SU-DHL-6 (cell line): ENCODE results near the gene TLR10.

Experiments
- H2AFZ ChIP-seq: fragments of 200-600 bp; sonication (generic); 2 replicates; pipeline ENCODE4 v1.6.1; 2014; ENCODE audit warnings: low read depth, mild to moderate bottlenecking, moderate library complexity, mixed read lengths, antibody characterized with exemption, low read length; ENCODE audit not compliant: severe bottlenecking
- H3F3A ChIP-seq: fragments of 200-600 bp; shearing (Covaris generic); 2 replicates; pipeline ENCODE4 v1.6.0; 2016; ENCODE audit warnings: antibody characterized with exemption, mild to moderate bottlenecking; ENCODE audit not compliant: insufficient read depth
- H3K27ac ChIP-seq: fragments of 200-600 bp; sonication (generic); 2 replicates; pipeline ENCODE4 v1.5.1; 2016; ENCODE audit warnings: low read depth, mild to moderate bottlenecking, low read length, moderate library complexity, mixed read lengths
- H3K27me3 ChIP-seq: fragments of 200-600 bp; sonication (generic), shearing (Covaris generic); 2 replicates; pipeline ENCODE4 v1.6.0; 2014; ENCODE audit warnings: mild to moderate bottlenecking, low read length
- H3K36me3 ChIP-seq: fragments of 200-600 bp; sonication (generic); 2 replicates; pipeline ENCODE4 v1.6.1; 2014; ENCODE audit warnings: mild to moderate bottlenecking, low read length, mixed read lengths
- H3K4me2 ChIP-seq: fragments of 300-600, 200-600 bp; shearing (Covaris generic), sonication (generic); 2 replicates; pipeline ENCODE4 v1.6.0; 2014; ENCODE audit warnings: low read length, low read depth, mild to moderate bottlenecking; ENCODE audit not compliant: poor library complexity, severe bottlenecking
- H3K4me3 ChIP-seq: fragments of 200-600 bp; sonication (generic); 2 replicates; pipeline ENCODE4 v1.5.1; 2014; ENCODE audit warnings: antibody characterized with exemption, low read length, mild to moderate bottlenecking, mixed read lengths; ENCODE audit not compliant: insufficient read depth, poor library complexity, severe bottlenecking
- H3K79me2 ChIP-seq: fragments of 200-600 bp; sonication (generic); 2 replicates; pipeline ENCODE4 v1.6.1; 2014; ENCODE audit warnings: mild to moderate bottlenecking, low read length, moderate library complexity; ENCODE audit not compliant: insufficient read depth
- H3K9ac ChIP-seq: fragments of 200-600 bp; sonication (generic); 2 replicates; pipeline ENCODE4 v1.7.0; 2014; ENCODE audit warnings: mild to moderate bottlenecking, low read length
- H3K9me2 ChIP-seq: fragments of 200-600 bp; sonication (generic); replicated peaks from 2 replicates; pipeline ENCODE4 v1.6.1; 2014; ENCODE audit warnings: low read length; ENCODE audit not compliant: insufficient read depth
- H3K9me3 ChIP-seq: fragments of 200-600 bp; sonication (generic); 2 replicates; pipeline ENCODE4 v1.6.1; 2014; ENCODE audit warnings: low read length, mixed read lengths; ENCODE audit not compliant: insufficient read depth
- H4K20me1 ChIP-seq: fragments of 200-600 bp; sonication (generic); 2 replicates; pipeline ENCODE4 v1.6.1; 2014; ENCODE audit warnings: low read depth, mild to moderate bottlenecking, antibody characterized with exemption, low read length, moderate library complexity, mixed read lengths
- EZH2phosphoT487 ChIP-seq: fragments of 200-600 bp; sonication (generic), shearing (Covaris generic); conservative IDR thresholded peaks from 2 replicates; pipeline ENCODE4 v1.6.1; 2018; ENCODE audit warnings: mild to moderate bottlenecking, antibody characterized with exemption, low read length, moderate library complexity, mixed read lengths
- TF ChIP-seq, protein P1 (sequence below): fragments of 200-600 bp; sonication (generic); IDR thresholded peaks from one replicate; pipeline ENCODE4 v1.5.1; 2017; ENCODE audit warnings: antibody characterized with exemption, mild to moderate bottlenecking, low read length, moderate library complexity; ENCODE audit not compliant: insufficient read depth, poor library complexity, severe bottlenecking

Gene TLR10

DNA sequence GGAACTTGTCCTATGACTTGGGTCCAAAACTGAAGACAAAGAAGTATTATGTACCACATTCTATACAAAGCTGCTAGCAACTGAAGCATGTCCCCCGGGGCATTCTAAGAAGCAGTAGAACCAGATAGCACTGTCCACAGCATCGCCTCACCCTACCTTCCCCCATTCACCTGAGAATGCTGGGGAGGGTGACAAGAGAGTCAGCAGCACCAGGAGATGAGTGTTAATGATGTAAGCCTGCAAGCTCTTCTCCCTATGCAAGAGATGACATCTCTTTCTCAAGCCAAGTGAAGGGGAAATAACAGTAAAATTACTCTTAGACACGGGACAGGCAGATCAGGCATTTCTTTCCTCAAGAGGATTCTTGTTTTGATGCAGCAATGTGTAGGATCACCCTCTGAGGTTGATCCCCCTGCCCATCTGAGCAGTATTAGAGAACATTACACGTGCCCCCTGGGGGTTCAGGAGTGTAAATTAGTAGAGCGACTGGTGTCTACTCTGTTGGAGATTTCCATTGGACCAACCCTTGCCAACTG, 35.7 kb upstream of the TLR10 start:
- Histone ChIP-seq H2AFZ (no peak overlapping the region), H3F3A (peaks cover 17% of the 10 kb centered on the region), H3K27ac (peak overlapping the region; percentile 35; the same call in 1 of the 2 replicates), H4K20me1 (no peaks in the 10 kb centered on the region), H3K9me2 (no peaks in the 10 kb centered on the region), H3K4me2 (peak overlapping the region; percentile 6), H3K36me3 (0 out of 2 replicates have a peak, but pooled peaks cover 7% of the 10 kb centered on the region), H3K27me3 (no peaks in the 10 kb centered on the region), H3K79me2 (no peaks in the 10 kb centered on the region), H3K9me3 (peaks cover 12% of the 10 kb centered on the region; the same call in 1 of the 2 replicates), H3K9ac (no peak overlapping the region), H3K4me3 (no peak overlapping the region)
- no peak for TF ChIP-seq EZH2phosphoT487
- TF ChIP-seq, protein P1, sequence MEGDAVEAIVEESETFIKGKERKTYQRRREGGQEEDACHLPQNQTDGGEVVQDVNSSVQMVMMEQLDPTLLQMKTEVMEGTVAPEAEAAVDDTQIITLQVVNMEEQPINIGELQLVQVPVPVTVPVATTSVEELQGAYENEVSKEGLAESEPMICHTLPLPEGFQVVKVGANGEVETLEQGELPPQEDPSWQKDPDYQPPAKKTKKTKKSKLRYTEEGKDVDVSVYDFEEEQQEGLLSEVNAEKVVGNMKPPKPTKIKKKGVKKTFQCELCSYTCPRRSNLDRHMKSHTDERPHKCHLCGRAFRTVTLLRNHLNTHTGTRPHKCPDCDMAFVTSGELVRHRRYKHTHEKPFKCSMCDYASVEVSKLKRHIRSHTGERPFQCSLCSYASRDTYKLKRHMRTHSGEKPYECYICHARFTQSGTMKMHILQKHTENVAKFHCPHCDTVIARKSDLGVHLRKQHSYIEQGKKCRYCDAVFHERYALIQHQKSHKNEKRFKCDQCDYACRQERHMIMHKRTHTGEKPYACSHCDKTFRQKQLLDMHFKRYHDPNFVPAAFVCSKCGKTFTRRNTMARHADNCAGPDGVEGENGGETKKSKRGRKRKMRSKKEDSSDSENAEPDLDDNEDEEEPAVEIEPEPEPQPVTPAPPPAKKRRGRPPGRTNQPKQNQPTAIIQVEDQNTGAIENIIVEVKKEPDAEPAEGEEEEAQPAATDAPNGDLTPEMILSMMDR: no peak

DNA sequence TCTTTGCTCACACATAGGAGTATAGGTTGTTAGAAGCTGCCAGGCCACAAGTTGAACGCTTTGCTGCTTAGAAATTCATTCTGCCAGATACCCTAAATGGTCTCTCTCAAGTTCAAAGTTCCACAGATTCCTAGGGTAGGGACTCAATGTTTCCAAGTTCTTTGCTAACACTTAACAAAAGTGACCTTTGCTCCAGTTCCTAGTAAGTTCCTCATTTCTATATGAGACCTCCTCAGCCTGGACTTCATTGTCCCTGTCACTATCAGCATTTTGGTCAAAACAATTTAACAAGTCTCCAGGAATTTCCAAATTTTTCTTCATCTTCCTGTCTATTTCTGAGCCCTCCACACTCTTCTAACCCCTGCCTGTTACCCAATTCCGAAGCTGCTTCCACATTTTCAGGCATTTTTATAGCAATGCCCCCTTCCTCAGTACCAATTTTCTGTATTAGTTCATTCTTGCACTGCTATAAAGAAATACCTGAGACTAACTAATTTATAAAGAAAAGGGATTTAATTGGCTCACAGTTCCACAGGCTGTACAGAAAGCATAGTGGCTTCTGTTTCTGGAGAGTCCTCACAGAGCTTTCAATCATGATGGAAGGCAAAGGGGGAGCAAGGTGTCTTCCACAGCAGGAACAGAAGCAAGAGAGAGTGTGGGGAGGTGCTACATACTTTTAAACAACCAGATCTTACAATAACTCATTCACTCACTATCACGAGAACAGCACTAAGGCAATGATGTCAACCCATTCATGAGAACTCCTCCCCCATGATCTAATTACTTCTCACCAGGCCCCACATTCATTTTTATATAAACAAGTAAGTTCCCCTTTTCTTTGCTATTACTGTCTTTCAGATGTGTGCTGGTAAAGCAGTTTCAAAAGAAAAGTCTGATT, 33.3 kb upstream of the TLR10 start:
- peaks cover 7% of the 10 kb centered on the region; the same call in 1 of the 2 replicates for H3K9me3 ChIP-seq
- H3K36me3 ChIP-seq: 0 out of 2 replicates have a peak, but pooled peaks cover 3% of the 10 kb centered on the region
- peaks cover 17% of the 10 kb centered on the region for H3F3A ChIP-seq
- peak overlapping the region; percentile 73 for H3K4me2 ChIP-seq
- no peaks in the 10 kb centered on the region for H3K9me2 ChIP-seq
- no peaks in the 10 kb centered on the region for H4K20me1 ChIP-seq
- H3K27me3 ChIP-seq: no peaks in the 10 kb centered on the region
- H3K79me2 ChIP-seq: no peaks in the 10 kb centered on the region
- H3K4me3 ChIP-seq: peak overlapping the region; percentile 42
- peak overlapping the region; percentile 83 for H3K27ac ChIP-seq
- peak overlapping the region; percentile 54 for H3K9ac ChIP-seq
- H2AFZ ChIP-seq: no peak overlapping the region
- TF ChIP-seq, protein P1: no peak
- no peak for TF ChIP-seq EZH2phosphoT487

DNA sequence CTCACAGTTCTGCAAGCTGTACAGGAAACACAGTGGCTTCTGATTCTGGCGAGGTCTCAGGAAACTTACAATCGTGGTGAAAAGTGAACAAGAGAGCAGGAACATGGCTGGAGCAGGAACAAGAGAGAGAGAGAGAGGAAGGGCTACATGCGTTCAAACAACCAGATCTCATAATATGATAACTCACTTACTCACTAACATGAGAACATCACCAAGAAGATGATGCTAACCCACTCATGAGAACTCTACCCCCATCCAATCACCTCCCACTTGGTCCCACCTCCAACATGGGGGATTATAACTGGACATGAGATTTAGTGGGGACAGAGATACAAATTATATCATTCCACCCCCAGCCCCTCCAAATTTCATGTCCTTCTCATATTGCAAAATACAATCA, 31.6 kb upstream of the TLR10 start:
- no peak overlapping the region for H2AFZ ChIP-seq
- no peak overlapping the region for H3K27ac ChIP-seq
- no peaks in the 10 kb centered on the region for H4K20me1 ChIP-seq
- H3K9ac ChIP-seq: no peak overlapping the region
- H3K79me2 ChIP-seq: no peaks in the 10 kb centered on the region
- H3F3A ChIP-seq: peaks cover 17% of the 10 kb centered on the region; the same call in 1 of the 2 replicates
- H3K27me3 ChIP-seq: no peaks in the 10 kb centered on the region
- H3K4me3 ChIP-seq: no peak overlapping the region
- TF ChIP-seq EZH2phosphoT487: no peak
- TF ChIP-seq, protein P1: no peak
- H3K9me3 ChIP-seq: peaks cover 7% of the 10 kb centered on the region; the same call in 1 of the 2 replicates
- H3K4me2 ChIP-seq: no peak overlapping the region
- no peaks in the 10 kb centered on the region for H3K9me2 ChIP-seq
- 0 out of 2 replicates have a peak, but pooled peaks cover 3% of the 10 kb centered on the region for H3K36me3 ChIP-seq
